Esophagus squamous epithelium (tissue), 4 donors: ENCODE results near the gene KIR2DL4.

Source experiments
- CTCF ChIP-seq, 6 experiments: fragments of 450-650 bp in 4 of 6; fragments of 200-600 bp in 2 of 6; sonication (generic) in 2 of 6; IDR thresholded peaks; one replicate each; pipeline ENCODE4 v1.5.1; 2016 to 2019; ENCODE audit warnings: antibody characterized with exemption in 6 of 6, mild to moderate bottlenecking in 4 of 6, moderate library complexity in 4 of 6
- POLR2A ChIP-seq, 4 donors: fragments of 450-650 bp; IDR thresholded peaks; one replicate each; pipeline ENCODE4 v1.6.1; 2017; ENCODE audit warnings: antibody characterized with exemption in 4 of 4, mild to moderate bottlenecking in 4 of 4, moderate library complexity in 3 of 4

- TF ChIP-seq POLR2A (IDR thresholded peaks at IDR 0.05), result no peak
- no peak for TF ChIP-seq CTCF (IDR thresholded peaks at IDR 0.05)
Observed at GRCh38 chr19:54817670-54818536, 14.5 kb downstream of the KIR2DL4 start.
